NCI-H146 treated with DMSO at 0.1 percent for 48 hours (cell line): ENCODE measurements around the gene DSC2.
"Not testable (repeated sequence)": the region's sequence is repeated elsewhere in the genome, so short reads cannot be mapped to it uniquely, and the experiment has no call there.

Experiments used
- DNase-seq: peaks from one replicate; lab custom pipeline; 2025; ENCODE audit not compliant: unreplicated experiment; lab: John Stamatoyannopoulos, UW

The DSC2 gene

DNA sequence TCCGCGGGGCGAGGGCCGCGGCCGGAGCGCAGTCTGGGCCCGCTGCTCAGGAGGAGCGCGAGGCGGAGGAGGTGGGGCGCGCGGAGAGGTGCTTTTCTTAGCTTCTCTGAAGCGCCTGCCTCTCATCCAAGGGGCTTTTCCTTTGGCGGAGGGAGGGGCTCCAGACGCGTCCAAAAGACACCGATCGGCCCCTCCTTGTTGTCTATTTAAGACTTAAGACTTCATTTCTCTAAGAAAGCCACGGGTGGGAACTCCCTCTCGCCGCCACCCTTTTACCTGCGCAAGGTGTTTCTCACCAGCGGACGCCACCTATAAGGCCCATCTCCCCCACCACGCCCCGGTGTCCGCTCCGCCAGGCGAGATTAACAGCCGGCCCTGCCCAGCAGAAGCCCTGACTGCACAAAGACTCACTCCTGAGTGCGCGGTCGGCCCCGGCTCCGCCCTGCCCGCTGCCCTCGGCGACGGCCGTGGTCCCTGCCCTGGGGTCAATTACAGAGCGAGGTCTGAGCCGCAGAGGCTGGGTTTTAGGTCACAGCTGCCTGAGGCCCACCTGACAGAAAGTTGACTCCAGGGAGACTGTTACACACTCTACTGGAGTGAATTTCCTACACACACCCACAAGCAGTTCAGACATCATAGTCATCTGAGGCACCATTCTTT, at the start of gene DSC2:
DSC2 (minus strand) TSS at position 397 of the 660 bp plus-strand sequence. CDS start 450 bp downstream, outside the sequence.
- no peak for DNase-seq

DNA sequence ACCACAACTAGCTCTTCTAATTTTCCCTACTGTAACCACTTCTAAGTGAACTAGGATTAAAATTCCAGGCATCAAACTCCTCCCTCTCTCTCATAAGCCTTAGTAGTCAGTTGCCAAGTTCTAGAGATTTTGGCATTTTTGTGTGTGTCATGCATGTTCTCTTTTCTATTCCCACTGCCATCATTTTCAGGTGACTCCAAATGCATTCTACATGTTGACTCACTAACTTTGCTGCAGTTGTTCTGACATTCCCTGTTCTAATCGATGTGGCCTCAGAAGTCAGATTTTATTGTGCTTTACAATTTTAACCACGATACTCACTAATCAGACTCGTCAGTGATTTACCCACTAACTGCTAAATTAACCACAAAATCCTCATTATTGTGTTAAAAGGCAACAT, 47.1 kb upstream of the DSC2 start:
- no peak for DNase-seq

DNA sequence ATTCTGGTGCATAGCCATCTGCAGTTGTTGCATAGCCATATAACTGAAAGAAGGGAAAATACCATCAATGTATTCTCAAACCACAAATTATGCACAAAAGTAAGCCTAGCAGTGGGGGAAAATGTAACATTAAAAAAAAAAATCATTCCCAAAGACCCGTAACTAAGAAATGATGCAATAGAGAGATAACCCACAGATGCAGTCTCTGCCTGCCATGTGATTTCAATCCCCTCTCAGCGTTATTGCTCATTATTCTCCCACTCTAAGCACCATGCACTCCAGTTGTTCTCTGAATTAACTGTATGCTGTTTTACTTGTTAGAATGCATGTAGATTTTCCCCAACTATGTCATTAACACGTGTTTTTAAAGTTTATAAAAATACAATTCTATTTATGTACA, 46.4 kb upstream of the DSC2 start:
- no peak for DNase-seq

DNA sequence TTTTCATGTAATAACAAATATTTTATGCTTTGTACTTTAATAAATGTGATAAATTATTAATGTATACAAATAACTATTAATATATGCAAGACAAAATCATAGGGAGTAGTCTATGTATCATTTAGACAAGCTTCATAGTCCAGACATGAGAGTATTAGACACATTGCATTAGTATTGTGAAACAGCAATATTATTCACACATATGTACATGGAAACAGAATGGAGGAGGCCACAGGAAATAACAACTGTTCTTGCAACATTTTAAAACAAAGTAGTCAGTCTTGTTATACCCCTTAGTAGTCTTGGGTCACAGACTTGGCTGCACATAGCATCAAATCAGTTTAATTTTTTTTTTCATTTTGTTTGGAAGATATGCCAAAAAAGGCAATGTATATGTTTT, 44.6 kb upstream of the DSC2 start:
- DNase-seq, result no peak

DNA sequence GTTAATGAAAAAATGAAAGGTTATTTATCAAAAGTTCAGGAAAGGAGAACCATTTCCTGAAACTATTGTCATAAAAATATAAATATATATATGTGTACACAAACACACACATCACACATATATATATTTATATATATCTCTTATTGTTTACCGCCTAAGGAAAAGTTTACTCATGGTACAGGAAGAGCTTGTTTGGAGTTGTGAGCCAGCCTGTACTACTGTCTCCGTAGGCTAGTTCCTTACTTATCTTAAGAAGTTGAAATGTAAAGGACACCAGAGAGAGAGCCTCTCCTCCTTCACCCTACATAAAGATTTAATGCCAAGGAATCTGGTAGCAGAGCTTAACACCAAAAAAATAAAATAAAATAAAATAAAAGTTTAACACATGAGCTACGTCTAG, 40.8 kb upstream of the DSC2 start:
- DNase-seq, result no peak

DNA sequence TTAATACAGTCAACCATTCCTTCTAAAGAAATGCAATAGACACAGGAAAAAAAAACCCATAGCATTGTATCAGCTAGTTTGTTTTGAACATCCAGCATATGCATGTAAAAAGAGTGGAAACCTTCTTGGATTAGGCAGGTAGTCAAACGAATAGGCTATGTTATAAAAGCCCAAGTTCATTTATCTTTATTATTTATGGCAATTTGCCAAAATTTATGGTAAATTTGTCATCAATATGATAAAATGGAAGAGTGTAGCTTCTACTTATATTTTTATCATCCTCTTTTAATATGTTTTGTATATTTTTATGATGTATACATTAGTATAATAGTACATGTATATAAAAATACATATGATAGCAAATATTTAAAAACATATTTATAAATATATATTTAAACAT, 36.5 kb upstream of the DSC2 start:
- DNase-seq, result no peak

DNA sequence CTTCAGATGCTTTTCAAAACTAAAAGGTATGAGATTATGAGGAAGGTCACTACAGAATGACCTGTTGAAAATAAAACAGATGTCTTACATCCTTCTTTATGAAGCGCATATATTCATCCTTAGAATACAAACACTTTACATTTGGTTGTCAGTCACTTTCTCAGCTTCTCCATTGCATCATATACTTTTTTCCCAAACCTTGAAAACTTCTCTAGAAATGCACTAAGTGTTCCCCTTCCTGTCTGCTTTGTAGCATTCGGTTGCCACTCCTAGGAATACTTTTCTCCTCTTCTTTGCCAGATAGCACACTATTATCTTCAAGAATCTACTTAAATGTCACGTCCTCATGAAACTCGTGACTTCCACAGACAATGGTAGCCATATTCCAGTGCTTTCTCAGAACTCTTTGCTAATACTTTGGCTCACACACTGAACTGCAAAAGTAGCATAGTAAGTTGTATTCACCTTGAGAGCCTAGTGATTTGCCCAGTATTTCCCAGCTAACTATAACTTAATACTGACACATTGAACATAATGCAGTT, 32.8 kb upstream of the DSC2 start:
- no peak for DNase-seq

DNA sequence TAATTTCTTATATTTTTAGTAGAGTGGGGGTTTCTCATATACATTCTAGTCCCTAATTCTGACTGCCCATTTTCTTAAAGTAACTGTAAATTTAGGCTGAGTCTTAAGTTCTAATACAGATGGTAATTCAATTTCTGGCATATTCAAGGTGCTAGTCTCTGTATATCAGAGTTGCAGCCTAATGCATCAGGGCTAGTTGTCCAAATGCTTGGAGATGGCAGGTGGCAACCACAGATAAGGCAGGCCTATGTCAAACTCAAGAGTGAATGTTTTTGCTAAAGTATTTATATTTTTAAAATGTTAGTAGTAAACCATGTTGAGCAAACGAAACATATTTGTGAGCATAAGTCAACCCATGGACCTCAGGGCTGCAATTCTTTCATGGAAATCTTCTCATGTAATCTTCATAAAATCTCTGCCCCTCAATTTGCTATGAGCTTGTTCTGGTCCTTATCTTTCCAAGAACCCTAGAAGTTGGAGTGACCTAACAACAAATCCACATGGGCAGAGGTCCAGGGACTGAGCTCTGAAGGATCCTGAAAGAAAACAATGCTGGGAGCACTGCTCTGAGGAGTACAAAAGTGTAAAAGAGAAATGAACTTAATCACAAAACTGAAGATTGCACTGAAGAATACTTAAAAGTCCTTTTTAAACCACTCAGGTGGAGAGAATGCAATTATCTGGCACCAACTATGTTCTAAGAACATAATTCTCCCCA, 27.3 kb upstream of the DSC2 start:
- no peak for DNase-seq

DNA sequence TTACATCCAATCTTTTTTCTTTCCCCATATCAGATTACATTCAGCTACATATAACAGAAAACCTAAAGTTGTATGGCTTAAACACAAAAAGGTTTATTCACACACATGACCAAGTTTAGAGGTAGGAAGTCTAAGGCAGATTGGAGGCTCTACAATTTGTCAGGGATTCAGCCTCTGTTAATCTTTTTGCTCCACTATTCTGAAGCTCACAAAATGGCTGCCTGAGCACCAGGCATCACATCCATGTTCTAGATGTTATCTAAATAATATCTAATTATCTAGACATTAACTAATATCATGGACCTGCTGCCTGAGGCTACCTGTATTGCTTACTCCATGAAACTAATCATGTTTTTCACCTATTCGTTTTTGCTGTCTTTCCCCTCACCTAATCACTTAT, 23.7 kb upstream of the DSC2 start:
- DNase-seq, result no peak

DNA sequence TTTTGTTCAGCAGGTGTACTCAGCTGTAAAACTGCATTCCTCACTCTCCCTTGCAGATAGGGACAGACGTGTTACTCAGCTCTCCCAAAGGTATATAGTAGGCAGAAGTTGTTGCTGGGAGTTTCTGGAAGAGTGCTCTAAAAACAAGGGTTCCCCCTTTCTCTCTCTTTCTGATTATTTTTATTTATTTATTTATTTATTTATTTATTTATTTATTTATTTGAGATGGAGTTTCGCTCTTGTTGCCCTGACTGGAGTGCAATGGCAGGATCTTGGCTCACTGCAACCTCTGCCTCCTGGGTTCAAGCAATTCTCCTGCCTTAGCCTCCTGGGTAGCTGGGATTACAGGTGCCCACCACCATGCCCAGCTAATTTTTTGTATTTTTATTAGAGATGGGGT, 20.9 kb upstream of the DSC2 start:
- DNase-seq, result not testable (repeated sequence)

DNA sequence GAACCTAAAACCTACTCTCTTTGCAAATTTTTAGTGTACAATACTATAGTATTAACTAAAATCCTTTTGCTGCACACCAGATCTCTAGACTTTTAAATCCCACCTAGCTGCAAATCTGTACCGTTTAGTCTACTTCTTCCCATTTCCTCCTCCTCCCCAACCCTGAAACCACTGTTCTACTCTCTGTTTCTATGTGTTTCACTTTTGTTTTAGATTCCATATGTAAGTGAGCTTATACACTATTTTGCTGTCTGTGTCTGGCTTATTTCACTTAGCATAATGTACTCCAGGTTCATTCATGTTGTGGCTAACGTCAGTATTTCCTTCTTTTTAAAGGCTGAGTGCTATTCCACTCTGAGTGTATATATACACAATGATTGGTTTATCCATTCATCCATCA, 18.4 kb upstream of the DSC2 start:
- no peak for DNase-seq

DNA sequence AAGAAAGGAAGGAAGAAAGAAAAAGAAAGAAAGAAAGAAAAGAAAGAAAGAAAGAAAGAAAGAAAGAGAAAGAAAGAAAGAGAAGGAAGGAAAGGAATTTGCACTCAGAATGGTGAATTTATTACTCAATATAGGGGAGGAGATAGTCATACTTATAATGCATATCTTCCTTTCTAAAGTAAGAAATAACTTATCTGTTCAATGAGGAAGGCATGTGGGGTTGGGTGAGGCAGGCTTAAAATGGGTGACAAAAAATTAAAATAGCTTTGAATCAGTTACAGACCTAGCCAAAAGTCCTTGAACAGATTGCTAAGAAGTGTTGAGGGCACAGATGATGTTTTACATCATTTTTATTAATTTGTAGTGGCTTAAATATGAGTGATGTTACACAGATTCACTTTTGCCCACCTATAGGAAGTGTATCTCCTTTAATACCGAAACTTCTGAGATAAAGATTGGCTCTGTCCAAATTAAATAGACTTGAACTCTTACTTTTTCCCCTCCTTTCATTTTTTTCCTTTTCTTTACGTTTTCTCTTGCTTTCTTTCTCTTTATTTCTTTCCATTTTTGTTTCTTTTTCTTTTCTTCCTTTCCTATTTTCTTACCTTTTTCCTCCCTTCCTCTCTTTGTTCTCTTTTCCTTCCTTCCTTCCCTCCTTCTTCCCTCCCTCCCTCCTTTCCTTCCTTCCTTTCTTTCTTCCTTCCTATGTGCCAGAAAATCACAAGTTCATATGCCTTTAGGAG, 14.8 kb upstream of the DSC2 start:
- no peak for DNase-seq

DNA sequence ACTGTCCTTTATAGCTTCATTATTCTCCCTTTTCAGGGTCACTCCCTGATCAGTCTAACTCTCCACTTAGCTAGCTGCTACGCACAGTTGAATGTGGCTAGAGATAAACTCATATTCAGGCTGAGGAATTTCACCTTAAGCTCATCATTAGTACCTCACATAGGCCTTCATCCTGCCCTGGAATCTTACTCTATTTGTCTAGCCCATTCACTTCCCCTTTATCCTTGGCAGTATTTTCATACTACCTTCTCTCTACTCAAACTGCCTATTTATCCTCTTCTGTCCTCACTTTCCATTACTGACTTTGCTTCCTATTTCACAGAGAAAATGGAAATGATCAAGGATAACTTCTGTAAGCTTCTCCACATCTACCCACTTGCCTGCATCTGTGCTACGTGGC, 10.6 kb upstream of the DSC2 start:
- no peak for DNase-seq

DNA sequence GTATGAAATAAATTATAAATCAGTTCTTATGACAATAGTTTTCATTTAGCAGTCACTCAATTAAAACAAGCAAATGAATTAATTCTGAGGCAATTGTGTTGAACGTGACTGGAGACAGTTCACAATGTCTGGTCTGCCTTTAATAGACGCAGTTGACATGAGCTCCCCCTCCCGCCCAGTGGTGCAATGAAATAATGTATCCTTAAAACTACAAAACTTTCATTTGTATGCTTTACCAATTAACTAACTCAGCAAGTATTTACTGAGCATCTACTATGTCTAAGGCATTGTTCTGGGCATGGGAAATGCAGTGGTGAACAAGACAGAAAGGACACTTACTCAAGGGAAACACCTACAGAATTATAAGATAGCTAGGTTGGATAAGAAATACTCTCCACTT, 3.5 kb upstream of the DSC2 start:
- DNase-seq, result no peak

DNA sequence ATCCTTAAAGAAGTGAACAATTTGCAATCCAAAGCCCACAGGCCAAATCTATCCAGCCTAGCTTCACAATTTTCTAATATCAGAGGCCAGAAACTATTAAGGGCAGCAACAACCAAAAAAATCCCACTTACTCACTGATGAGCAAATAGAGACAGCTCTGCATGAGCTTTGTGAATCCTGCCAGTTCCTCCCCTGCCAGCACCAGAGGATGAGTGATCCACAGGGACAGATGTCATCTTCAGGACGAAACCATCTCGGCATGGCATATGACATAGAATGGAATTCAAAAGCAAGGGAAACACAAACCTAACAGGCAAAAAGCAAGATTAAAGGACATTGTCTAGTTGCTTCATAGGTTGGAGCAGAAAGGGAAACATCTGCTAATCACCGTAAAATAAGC, 2.2 kb upstream of the DSC2 start:
- DNase-seq, result no peak

DNA sequence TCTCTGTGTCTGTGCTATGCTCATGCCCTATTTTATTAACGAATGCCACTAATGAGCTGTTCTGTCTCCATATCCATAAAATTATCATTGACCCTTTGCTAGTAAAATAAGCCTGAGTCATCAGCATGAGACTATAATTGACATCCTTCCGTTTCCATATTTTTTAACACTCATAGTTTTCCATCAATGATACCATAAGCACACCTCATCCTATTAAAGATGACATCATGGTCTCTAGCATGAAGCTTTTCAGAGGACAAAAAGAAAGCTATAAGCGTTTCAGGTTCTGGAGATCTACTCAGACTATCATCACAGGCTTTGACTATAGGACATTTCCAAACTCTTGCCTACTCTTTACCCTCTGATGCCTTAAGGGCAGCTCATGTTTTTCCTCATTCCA, 1.2 kb upstream of the DSC2 start:
- DNase-seq, result no peak

DNA sequence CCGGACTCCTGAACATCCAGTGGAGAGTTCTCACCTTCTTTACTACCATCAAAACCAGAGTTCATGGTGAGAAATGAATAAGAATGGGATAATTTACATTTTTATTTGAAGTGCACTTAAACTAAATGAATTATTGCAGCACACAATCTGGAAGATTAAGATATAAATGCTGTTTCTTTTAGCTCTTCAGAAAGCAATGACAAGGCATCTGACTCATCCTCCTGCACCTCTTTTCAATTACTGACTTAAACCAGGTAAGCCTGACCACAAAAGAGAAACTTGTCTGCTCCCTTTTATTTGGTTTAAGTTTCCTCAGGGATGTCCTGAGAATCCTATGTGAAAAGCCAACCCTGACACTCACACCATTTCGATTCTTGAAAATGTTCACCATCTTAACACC, 720 bp upstream of the DSC2 start:
- no peak for DNase-seq

DNA sequence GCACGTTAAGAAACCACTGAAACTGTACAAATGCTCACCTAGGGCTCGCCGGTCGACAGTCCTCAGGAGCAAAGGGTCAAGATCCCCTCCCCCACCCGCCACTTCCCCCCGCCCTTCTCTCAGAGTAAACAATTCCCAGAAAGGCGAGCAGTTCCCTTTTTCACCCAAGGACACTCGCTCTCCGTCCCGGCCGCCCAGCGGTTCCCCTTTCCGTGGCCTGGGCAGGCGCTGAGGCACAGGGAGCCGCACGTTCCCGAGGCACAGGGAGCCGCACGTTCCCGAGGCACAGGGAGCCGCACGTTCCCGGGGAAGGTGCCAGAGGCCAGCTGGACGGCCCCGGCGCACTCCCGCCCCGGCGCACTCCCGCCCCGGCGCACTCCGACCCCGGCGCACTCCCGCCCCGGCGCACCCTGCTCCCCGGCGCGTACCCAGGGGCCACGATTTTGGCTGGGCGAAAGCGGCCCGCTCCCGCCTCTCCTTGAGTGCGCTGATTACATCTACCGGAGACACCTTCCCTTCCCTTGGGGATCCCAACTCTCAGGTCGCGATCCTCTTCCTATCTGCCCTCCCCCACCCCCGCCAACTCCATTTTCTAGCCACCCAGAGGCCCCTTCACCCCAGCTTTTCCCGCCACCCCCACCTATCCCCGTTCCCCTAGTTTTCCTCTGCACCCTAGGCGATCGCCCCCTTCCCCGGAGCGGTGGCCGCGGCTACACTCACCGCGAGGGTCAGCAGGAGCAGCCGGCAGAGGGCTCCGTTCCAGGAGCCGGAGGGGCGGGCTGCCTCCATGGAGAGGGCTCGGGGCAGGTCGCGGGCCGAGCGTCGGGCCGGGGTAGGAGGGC, 817 bp downstream of the DSC2 start:
- no peak for DNase-seq

DNA sequence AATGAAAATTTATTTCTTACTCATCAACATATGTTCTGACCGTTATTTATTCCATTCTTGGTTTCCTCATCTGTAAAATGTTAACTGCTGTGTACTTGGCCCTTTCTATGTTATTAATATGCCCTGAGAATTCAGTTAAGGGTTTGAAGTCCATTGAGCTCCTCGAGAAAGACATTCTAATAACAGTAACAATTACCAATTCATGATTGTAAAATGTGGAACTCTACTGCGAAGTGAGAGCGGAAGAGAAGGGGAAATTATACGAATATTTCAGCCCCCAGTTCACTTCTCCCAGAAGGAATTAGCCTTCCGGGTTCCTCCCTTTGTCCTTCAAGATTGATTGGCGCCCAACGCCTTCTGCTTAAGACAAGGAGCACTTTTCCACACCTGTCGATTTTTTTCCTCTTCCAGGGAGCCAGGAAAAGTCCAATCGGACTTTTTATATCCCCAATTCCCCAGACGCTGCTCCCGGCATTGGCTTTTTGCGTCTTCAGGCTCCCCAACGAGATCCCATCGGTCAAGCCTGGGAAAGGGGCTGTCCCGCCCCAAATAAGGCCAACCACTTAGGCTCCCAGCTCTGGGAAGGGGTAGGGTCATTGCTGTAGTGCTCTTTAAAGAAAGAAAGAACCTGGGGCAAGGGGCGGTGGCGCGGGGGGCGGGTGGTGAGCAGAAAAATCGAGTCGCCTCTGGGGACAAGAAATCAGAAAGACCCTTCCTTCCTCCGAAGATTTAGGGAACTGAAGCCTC, 1.6 kb downstream of the DSC2 start:
- no peak for DNase-seq

DNA sequence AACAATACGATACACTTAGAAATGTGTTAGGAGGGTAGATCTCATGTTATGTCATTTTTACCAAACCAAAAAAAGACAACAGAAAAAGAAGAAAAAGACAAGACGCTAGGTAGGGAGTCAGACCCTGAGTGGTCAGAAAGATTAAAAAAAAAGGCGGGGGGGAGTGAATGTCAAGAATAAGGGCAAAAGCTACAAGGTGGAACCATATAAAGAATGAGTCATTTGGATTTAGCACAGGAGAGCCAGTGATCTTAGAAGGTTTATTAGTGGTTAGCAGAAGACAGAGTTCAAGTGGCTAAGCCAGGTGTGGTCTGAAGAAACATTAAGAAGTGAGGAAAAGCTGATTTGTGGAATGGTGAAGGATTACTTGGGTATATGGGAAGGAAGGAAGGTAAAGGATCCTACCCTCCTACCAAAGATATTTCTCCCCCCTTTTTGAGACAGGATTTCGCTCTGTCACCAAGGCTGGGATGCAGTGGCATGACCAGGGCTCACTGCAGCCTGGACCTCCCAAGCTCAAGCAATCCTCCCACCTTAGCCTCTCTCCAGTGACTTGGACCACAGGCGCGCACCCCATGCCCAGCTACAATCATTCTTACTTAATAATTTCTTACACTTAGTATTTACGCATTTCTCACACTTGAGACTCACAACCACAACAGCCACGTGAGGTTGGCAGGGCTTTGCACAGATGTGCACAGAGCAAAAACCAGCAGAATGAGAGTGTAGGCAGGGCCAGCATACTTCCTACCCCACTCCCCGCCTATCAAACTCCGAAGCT, 2.6 kb downstream of the DSC2 start:
- no peak for DNase-seq
